GM18520 (cell line): Measurements from ENCODE around the gene FGGY.
"Not testable (repeated sequence)": the region's sequence is repeated elsewhere in the genome, so short reads cannot be mapped to it uniquely, and the experiment has no call there.

Experiments used
- ATAC-seq: cut with Tn5 transposase; IDR thresholded peaks from one replicate; pipeline ENCODE4 v1.9.1; 2021; ENCODE audit not compliant: unreplicated experiment

Gene FGGY

GRCh38 chr1:59477286-59477685 is 180.4 kb downstream of the FGGY start:
- no peak for ATAC-seq

- no peak for ATAC-seq
Observed at GRCh38 chr1:59477867-59478266, 181.0 kb downstream of the FGGY start.

- ATAC-seq, result no peak
Observed at GRCh38 chr1:59478822-59479221, 181.9 kb downstream of the FGGY start.

GRCh38 chr1:59480188-59480888 is 183.4 kb downstream of the FGGY start:
- no peak for ATAC-seq

- ATAC-seq, result no peak
Observed at GRCh38 chr1:59481881-59482505, 185.1 kb downstream of the FGGY start.

- no peak for ATAC-seq
Observed at GRCh38 chr1:59482986-59483385, 186.1 kb downstream of the FGGY start.

- no peak for ATAC-seq
Observed at GRCh38 chr1:59484096-59484495, 187.2 kb downstream of the FGGY start.

GRCh38 chr1:59485171-59485570 is 188.3 kb downstream of the FGGY start:
- no peak for ATAC-seq

- ATAC-seq, result no peak
Observed at GRCh38 chr1:59485949-59486348, 189.1 kb downstream of the FGGY start.

- ATAC-seq, result no peak
Observed at GRCh38 chr1:59486615-59487014, 189.7 kb downstream of the FGGY start.

- ATAC-seq, result no peak
Observed at GRCh38 chr1:59487335-59488031, 190.6 kb downstream of the FGGY start.

- no peak for ATAC-seq
Observed at GRCh38 chr1:59492500-59492899, 195.6 kb downstream of the FGGY start.

GRCh38 chr1:59494145-59494833 is 197.4 kb downstream of the FGGY start:
- ATAC-seq, result no peak

- ATAC-seq, result not testable (repeated sequence)
Observed at GRCh38 chr1:59496156-59496555, 199.3 kb downstream of the FGGY start.

- no peak for ATAC-seq
Observed at GRCh38 chr1:59497616-59498015, 200.7 kb downstream of the FGGY start.

GRCh38 chr1:59498640-59499039 is 201.7 kb downstream of the FGGY start:
- ATAC-seq, result no peak

GRCh38 chr1:59499273-59499942 is 202.5 kb downstream of the FGGY start:
- ATAC-seq, result no peak

GRCh38 chr1:59499943-59500569 is 203.2 kb downstream of the FGGY start:
- ATAC-seq, result no peak

- ATAC-seq, result no peak
Observed at GRCh38 chr1:59500950-59501742, 204.3 kb downstream of the FGGY start.
